DOHH2 (cell line): ENCODE measurements around the gene ZNF214.
"Not testable (repeated sequence)": the region's sequence is repeated elsewhere in the genome, so short reads cannot be mapped to it uniquely, and the experiment has no call there.

Experiments used
- H3F3A ChIP-seq: fragments of 200-600 bp; sonication (generic), shearing (Covaris generic); 2 replicates; pipeline ENCODE4 v1.6.0; 2016; ENCODE audit warnings: antibody characterized with exemption, mild to moderate bottlenecking; ENCODE audit not compliant: control insufficient read depth, insufficient read depth
- H3K27ac ChIP-seq: fragments of 200-600 bp; sonication (generic); 2 replicates; pipeline ENCODE4 v1.5.1; 2014; ENCODE audit warnings: low read depth, mild to moderate bottlenecking, low read length, moderate library complexity
- H3K27me3 ChIP-seq: fragments of 200-600 bp; sonication (generic); 2 replicates; pipeline ENCODE4 v1.6.1; 2014; ENCODE audit warnings: mild to moderate bottlenecking, low read length, mixed read lengths; ENCODE audit not compliant: control insufficient read depth
- H3K36me3 ChIP-seq: fragments of 200-600 bp; sonication (generic); 2 replicates; pipeline ENCODE4 v1.6.1; 2014; ENCODE audit warnings: mild to moderate bottlenecking, low read length, moderate library complexity, mixed read lengths; ENCODE audit not compliant: control insufficient read depth
- H3K4me1 ChIP-seq: fragments of 200-600 bp; sonication (generic); 2 replicates; pipeline ENCODE4 v1.6.1; 2014; ENCODE audit warnings: mild to moderate bottlenecking, low read length, mixed read lengths; ENCODE audit not compliant: control insufficient read depth
- H3K4me2 ChIP-seq: fragments of 200-600 bp; sonication (generic); 2 replicates; pipeline ENCODE4 v1.6.0; 2014; ENCODE audit warnings: mild to moderate bottlenecking, low read length, moderate library complexity
- H3K4me3 ChIP-seq: fragments of 200-600 bp; sonication (generic); 2 replicates; pipeline ENCODE4 v1.5.1; 2014; ENCODE audit warnings: mild to moderate bottlenecking, low read length, mixed read lengths
- H3K79me2 ChIP-seq: fragments of 200-600 bp; sonication (generic); 2 replicates; pipeline ENCODE4 v1.6.1; 2014; ENCODE audit warnings: mild to moderate bottlenecking, low read length, mixed read lengths; ENCODE audit not compliant: control insufficient read depth
- H3K9me2 ChIP-seq: fragments of 200-600 bp; sonication (generic); replicated peaks from 2 replicates; pipeline ENCODE4 v1.6.1; 2014; ENCODE audit warnings: mild to moderate bottlenecking, low read length, mixed read lengths; ENCODE audit not compliant: control insufficient read depth
- H3K9me3 ChIP-seq: fragments of 200-600 bp; sonication (generic); 2 replicates; pipeline ENCODE4 v1.6.1; 2014; ENCODE audit warnings: antibody characterized with exemption, low read length, mixed read lengths; ENCODE audit not compliant: control insufficient read depth, insufficient read depth
- H4K20me1 ChIP-seq: fragments of 200-600 bp; sonication (generic); 2 replicates; pipeline ENCODE4 v1.6.0; 2014; ENCODE audit warnings: low read depth, mild to moderate bottlenecking, antibody characterized with exemption, low read length, moderate library complexity; ENCODE audit not compliant: control insufficient read depth, insufficient read depth
- EZH2phosphoT487 ChIP-seq: fragments of 200-600 bp; sonication (generic); IDR thresholded peaks from 2 replicates; pipeline ENCODE4 v1.6.1; 2017; ENCODE audit warnings: borderline replicate concordance, mild to moderate bottlenecking, antibody characterized with exemption, low read length, moderate library complexity, mixed read lengths
- TF ChIP-seq, protein P1 (sequence below): fragments of 200-600 bp; sonication (generic); IDR thresholded peaks from one replicate; pipeline ENCODE4 v1.5.1; 2014; ENCODE audit warnings: antibody characterized with exemption, mild to moderate bottlenecking, low read depth, low read length; ENCODE audit not compliant: poor library complexity, severe bottlenecking

ZNF214 gene

DNA sequence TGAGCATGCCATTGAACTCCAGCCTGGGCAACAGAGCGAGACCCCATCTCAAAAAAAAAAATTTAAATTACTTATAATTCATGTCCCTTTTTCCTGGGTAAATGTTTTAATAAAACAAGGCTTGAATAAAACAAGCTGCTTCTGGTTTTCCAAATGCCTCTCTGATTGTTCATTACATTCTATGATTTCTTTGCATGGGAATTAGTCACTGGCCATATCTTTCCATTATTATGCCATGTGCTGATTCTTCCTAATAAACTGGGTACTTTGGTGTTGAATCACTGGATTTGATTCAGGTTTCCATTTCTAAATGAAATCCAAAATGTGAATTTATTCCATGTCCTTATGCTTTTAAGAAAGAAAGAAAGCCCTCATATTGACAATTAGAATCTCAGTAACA, 51.3 kb downstream of the ZNF214 start:
- TF ChIP-seq, protein P1, sequence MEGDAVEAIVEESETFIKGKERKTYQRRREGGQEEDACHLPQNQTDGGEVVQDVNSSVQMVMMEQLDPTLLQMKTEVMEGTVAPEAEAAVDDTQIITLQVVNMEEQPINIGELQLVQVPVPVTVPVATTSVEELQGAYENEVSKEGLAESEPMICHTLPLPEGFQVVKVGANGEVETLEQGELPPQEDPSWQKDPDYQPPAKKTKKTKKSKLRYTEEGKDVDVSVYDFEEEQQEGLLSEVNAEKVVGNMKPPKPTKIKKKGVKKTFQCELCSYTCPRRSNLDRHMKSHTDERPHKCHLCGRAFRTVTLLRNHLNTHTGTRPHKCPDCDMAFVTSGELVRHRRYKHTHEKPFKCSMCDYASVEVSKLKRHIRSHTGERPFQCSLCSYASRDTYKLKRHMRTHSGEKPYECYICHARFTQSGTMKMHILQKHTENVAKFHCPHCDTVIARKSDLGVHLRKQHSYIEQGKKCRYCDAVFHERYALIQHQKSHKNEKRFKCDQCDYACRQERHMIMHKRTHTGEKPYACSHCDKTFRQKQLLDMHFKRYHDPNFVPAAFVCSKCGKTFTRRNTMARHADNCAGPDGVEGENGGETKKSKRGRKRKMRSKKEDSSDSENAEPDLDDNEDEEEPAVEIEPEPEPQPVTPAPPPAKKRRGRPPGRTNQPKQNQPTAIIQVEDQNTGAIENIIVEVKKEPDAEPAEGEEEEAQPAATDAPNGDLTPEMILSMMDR = no peak
- TF ChIP-seq EZH2phosphoT487 = no peak
- Histone ChIP-seq H3K79me2 (no peaks in the 10 kb centered on the region), H3F3A (no peaks in the 10 kb centered on the region), H3K4me2 (no peak overlapping the region), H3K4me1 (no peaks in the 10 kb centered on the region), H3K36me3 (no peaks in the 10 kb centered on the region), H3K27me3 (no peaks in the 10 kb centered on the region), H3K4me3 (no peak overlapping the region), H3K27ac (no peak overlapping the region), H4K20me1 (no peaks in the 10 kb centered on the region), H3K9me3 (no peaks in the 10 kb centered on the region), H3K9me2 (no peaks in the 10 kb centered on the region)

DNA sequence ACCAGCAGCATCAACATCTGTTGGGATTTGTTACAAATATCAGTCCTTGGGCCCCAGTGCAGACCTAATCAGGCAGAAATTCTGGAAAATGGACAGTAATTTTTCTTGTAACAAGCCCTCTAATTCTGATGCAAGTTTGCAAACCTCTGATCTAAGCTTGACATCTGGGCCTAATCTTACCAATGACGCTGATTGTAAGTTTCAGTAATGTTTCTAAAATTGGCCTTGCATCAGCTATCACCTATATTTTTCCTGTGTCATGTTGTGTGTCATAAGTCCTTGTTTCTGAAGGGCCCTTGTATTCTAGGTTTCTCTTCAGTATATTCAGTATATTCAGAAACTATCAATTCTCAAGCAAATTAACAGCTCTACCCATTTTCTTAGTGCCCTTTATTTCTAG, 57.5 kb downstream of the ZNF214 start:
- no peak overlapping the region for H3K27ac ChIP-seq

DNA sequence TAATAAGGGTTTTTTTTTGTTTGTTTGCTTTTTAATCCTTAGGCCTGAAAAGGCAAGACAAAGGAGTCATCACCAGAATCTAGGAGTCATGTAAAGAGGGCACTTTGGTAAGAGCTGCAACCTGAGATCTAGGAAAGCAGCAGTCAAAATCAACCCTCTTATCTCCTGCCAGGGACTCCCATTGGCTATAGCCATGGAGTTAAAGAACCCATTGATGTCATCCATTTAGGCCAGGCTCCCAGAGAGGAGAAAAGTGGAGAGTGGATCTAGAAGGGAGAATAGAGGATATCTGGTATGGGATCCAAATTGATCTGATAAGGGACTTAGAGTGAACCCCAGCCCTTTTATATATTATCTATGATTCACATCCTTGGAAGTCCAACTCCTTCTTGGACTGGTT, 58.0 kb downstream of the ZNF214 start:
- H3K27ac ChIP-seq = no peak overlapping the region
- H3F3A ChIP-seq = no peaks in the 10 kb centered on the region
- TF ChIP-seq, protein P1 = no peak
- TF ChIP-seq EZH2phosphoT487 = no peak
- H4K20me1 ChIP-seq = no peaks in the 10 kb centered on the region
- H3K4me1 ChIP-seq = no peaks in the 10 kb centered on the region
- H3K4me3 ChIP-seq = no peak overlapping the region
- H3K9me2 ChIP-seq = no peaks in the 10 kb centered on the region
- H3K4me2 ChIP-seq = no peak overlapping the region
- no peaks in the 10 kb centered on the region for H3K9me3 ChIP-seq
- H3K36me3 ChIP-seq = peaks cover 30% of the 10 kb centered on the region
- no peaks in the 10 kb centered on the region for H3K79me2 ChIP-seq
- no peaks in the 10 kb centered on the region for H3K27me3 ChIP-seq

More for the DNA sequence above, 57.5 kb downstream of the ZNF214 start:
- Histone ChIP-seq H4K20me1 (no peaks in the 10 kb centered on the region), H3K9me3 (no peaks in the 10 kb centered on the region), H3K4me3 (no peak overlapping the region), H3K9me2 (no peaks in the 10 kb centered on the region), H3F3A (no peaks in the 10 kb centered on the region), H3K36me3 (peaks cover 25% of the 10 kb centered on the region), H3K79me2 (no peaks in the 10 kb centered on the region), H3K27me3 (no peaks in the 10 kb centered on the region), H3K4me2 (no peak overlapping the region), H3K4me1 (no peaks in the 10 kb centered on the region)
- TF ChIP-seq, protein P1 = no peak
- TF ChIP-seq EZH2phosphoT487 = no peak

DNA sequence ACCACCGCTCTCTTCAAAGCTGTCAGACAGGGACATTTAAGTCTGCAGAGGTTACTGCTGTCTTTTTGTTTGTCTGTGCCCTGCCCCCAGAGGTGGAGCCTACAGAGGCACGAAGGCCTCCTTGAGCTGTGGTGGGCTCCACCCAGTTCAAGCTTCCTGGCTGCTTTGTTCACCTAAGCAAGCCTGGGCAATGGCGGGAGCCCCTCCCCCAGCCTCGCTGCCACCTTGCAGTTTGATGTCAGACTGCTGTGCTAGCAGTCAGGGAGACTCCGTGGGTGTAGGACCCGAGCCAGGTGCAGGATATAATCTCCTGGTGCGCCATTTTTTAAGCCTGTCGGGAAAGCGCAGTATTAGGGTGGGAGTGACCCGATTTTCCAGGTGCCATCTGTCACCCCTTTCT, 65.9 kb downstream of the ZNF214 start:
- not testable (repeated sequence) for H3K27me3 ChIP-seq, H4K20me1 ChIP-seq, H3F3A ChIP-seq, H3K4me1 ChIP-seq, H3K9me2 ChIP-seq, H3K79me2 ChIP-seq, H3K4me2 ChIP-seq, H3K9me3 ChIP-seq, H3K4me3 ChIP-seq, H3K27ac ChIP-seq
- H3K36me3 ChIP-seq = peaks cover 37% of the 10 kb centered on the region
